Peyer's patch (tissue), 4 donors: ENCODE data around the gene PERCC1.

Source experiments
- POLR2A ChIP-seq, 2 donors: fragments of 450-650 bp; IDR thresholded peaks; one replicate each; pipeline ENCODE4 v1.5.1; 2017; ENCODE audit warnings: antibody characterized with exemption in 2 of 2, mild to moderate bottlenecking in 2 of 2, moderate library complexity in 2 of 2
- TF ChIP-seq, protein P1 (sequence below), 6 experiments: fragments of 450-650 bp in 4 of 6; fragments of 200-600 bp in 2 of 6; sonication (generic) in 1 of 6; IDR thresholded peaks; one replicate each; pipeline ENCODE4 v1.5.1; 2017 to 2019; ENCODE audit warnings: antibody characterized with exemption in 6 of 6, mild to moderate bottlenecking in 3 of 6, moderate library complexity in 1 of 6

DNA sequence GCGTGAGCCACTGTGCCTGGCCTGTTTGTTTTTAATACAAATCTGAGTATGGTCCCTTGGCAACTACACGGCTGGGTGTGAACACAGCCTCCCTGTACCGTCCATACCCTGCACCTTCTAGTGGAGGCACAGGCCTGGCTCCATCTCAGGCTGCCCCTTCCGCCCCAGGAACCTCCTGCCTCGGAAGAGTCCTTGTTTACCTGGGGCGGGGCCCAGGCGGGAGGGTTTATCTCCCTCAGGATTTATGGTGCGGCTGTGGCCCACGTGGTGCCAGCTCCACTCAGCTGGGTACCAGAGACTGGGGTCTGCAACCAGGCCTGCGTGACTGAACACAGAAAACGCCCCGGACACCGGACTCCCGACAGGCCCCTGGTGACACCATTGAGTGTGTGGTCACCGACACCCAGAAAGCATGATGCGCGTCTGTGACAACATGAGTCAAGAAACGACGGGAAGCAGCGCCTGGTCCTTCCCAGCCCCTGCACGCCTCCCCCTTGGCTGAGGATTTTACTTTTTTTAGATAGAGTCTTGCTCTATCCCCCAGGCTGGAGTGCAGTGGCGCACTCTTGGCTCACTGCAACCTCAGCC, 35.3 kb upstream of the PERCC1 start:
- TF ChIP-seq, protein P1, sequence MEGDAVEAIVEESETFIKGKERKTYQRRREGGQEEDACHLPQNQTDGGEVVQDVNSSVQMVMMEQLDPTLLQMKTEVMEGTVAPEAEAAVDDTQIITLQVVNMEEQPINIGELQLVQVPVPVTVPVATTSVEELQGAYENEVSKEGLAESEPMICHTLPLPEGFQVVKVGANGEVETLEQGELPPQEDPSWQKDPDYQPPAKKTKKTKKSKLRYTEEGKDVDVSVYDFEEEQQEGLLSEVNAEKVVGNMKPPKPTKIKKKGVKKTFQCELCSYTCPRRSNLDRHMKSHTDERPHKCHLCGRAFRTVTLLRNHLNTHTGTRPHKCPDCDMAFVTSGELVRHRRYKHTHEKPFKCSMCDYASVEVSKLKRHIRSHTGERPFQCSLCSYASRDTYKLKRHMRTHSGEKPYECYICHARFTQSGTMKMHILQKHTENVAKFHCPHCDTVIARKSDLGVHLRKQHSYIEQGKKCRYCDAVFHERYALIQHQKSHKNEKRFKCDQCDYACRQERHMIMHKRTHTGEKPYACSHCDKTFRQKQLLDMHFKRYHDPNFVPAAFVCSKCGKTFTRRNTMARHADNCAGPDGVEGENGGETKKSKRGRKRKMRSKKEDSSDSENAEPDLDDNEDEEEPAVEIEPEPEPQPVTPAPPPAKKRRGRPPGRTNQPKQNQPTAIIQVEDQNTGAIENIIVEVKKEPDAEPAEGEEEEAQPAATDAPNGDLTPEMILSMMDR (IDR thresholded peaks at IDR 0.05) = no peak
- no peak for TF ChIP-seq POLR2A (IDR thresholded peaks at IDR 0.05)
